ENCODE results near the gene C3orf18.

- no peak for TF ChIP-seq CTCF (IDR thresholded peaks at IDR 0.05)
- no peak for TF ChIP-seq MAX (IDR thresholded peaks at IDR 0.05; ENCODE audit: low read depth)
- TF ChIP-seq TAF1 (IDR thresholded peaks at IDR 0.05; ENCODE audit: borderline replicate concordance, low read depth, low read length) = no peak
- no peak for TF ChIP-seq USF2 (IDR thresholded peaks at IDR 0.05; ENCODE audit: borderline replicate concordance, low read depth, low read length)
- TF ChIP-seq TEAD4 (IDR thresholded peaks at IDR 0.05; ENCODE audit: borderline replicate concordance, insufficient read depth) = no peak
- TF ChIP-seq NRF1 (IDR thresholded peaks at IDR 0.05; ENCODE audit: low read depth, low read length) = no peak
- no peak for TF ChIP-seq FOSL2 (IDR thresholded peaks at IDR 0.05; ENCODE audit: borderline replicate concordance, low read depth)
- TF ChIP-seq NFIC (IDR thresholded peaks at IDR 0.05; ENCODE audit: borderline replicate concordance) = no peak
- no peak for TF ChIP-seq REST (IDR thresholded peaks at IDR 0.05; ENCODE audit: low read depth, low read length)
- no peak for TF ChIP-seq POLR2AphosphoS5 (IDR thresholded peaks at IDR 0.05; ENCODE audit: low read depth, low read length)
- no peak for TF ChIP-seq YY1 (IDR thresholded peaks at IDR 0.05; ENCODE audit: low read depth)
Observed at GRCh38 chr3:50574444-50574831, 6.9 kb upstream of the C3orf18 start.
